ENCODE results near the gene SLC6A20. TPM values are rescaled to one million over a fixed set of nuclear protein-coding genes. Genes with fewer than 3 reads are reported as not detected.

SLC6A20 gene
- total and polyA plus RNA-seq, 2 experiments from 2014 or later = 0.05 to 0.14 TPM

DNA sequence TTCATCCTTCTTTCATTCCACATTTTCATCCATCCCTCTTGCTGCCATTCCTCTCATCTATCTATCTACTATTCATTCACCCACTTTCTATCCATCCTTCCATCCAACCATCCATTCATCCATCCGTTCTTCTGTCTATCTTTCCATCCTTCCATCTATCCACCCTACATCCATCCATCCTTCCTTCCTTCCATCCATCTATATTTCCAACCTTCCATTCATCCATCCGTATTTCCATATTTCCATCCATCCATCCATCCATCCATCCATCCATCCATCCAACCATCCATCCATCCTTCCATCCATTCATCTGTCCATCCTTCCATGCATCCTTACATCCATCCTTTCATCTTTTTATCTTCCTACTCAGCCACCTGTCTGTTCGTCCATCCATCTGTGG, 14.0 kb downstream of the SLC6A20 start:
- H3F3A ChIP-seq (replicated peaks; ENCODE audit: low read depth) = no peaks in the 10 kb centered on the region
- H3K79me2 ChIP-seq (replicated peaks; ENCODE audit: insufficient read depth) = no peaks in the 10 kb centered on the region
- H3K4me1 ChIP-seq (ENCODE audit: insufficient read depth) = no peaks in the 10 kb centered on the region; the same call in 1 of the 2 replicates
- H3K27me3 Mint-ChIP-seq (ENCODE audit: insufficient read depth, low read depth, poor library complexity) = no peaks in the 10 kb centered on the region
- no peaks in the 10 kb centered on the region for H4K20me1 ChIP-seq (replicated peaks; ENCODE audit: insufficient read depth)
- H3K4me3 Mint-ChIP-seq = no peak overlapping the region
- TF ChIP-seq REST (IDR thresholded peaks at IDR 0.05; ENCODE audit: unreplicated experiment) (no peak), NANOG (IDR thresholded peaks at IDR 0.05; ENCODE audit: borderline replicate concordance) (no peak)
- no peak overlapping the region for H3K4me2 ChIP-seq
- no peak overlapping the region for H2AFZ ChIP-seq
- no peak for ATAC-seq
- no peak for DNase-seq (ENCODE audit: low spot score)
- H3K4me1 Mint-ChIP-seq = peaks cover 12% of the 10 kb centered on the region
- 0 out of 2 replicates have a peak, but pooled peaks cover 12% of the 10 kb centered on the region for H3K9me2 ChIP-seq (ENCODE audit: insufficient read depth)
- no peaks in the 10 kb centered on the region; the same call in 2 of the 3 replicates for H3K36me3 Mint-ChIP-seq (ENCODE audit: low read depth)
- no peaks in the 10 kb centered on the region for H3K36me3 ChIP-seq (ENCODE audit: insufficient read depth)
- no peak overlapping the region for H3K4me3 ChIP-seq
- 0 out of 3 replicates have a peak, but pooled peaks cover 2% of the 10 kb centered on the region for H3K9me3 Mint-ChIP-seq
- H3K27ac Mint-ChIP-seq = no peak overlapping the region
- no peak overlapping the region for H3K27ac ChIP-seq (ENCODE audit: low read depth)
- no peaks in the 10 kb centered on the region for H3K27me3 ChIP-seq (ENCODE audit: insufficient read depth)

GRCh38 chr3:45781841-45782240, 14.5 kb downstream of the SLC6A20 start:
- H3K27ac Mint-ChIP-seq = no peak overlapping the region
- no peak for ATAC-seq
- H3K27me3 ChIP-seq (ENCODE audit: insufficient read depth) = no peaks in the 10 kb centered on the region
- H3K27me3 Mint-ChIP-seq (ENCODE audit: insufficient read depth, low read depth, poor library complexity) = no peaks in the 10 kb centered on the region
- H3K36me3 Mint-ChIP-seq (ENCODE audit: low read depth) = no peaks in the 10 kb centered on the region; the same call in 2 of the 3 replicates
- no peaks in the 10 kb centered on the region; the same call in 1 of the 2 replicates for H3K4me1 ChIP-seq (ENCODE audit: insufficient read depth)
- no peak overlapping the region for H3K4me3 Mint-ChIP-seq
- peaks cover 12% of the 10 kb centered on the region for H3K4me1 Mint-ChIP-seq
- no peak overlapping the region for H2AFZ ChIP-seq
- 0 out of 2 replicates have a peak, but pooled peaks cover 12% of the 10 kb centered on the region for H3K9me2 ChIP-seq (ENCODE audit: insufficient read depth)
- no peak overlapping the region for H3K4me3 ChIP-seq
- 0 out of 3 replicates have a peak, but pooled peaks cover 2% of the 10 kb centered on the region for H3K9me3 Mint-ChIP-seq
- no peak for DNase-seq (ENCODE audit: low spot score)
- no peak overlapping the region for H3K27ac ChIP-seq (ENCODE audit: low read depth)
- H3K36me3 ChIP-seq (ENCODE audit: insufficient read depth) = no peaks in the 10 kb centered on the region
- H3K79me2 ChIP-seq (replicated peaks; ENCODE audit: insufficient read depth) = no peaks in the 10 kb centered on the region
- no peaks in the 10 kb centered on the region for H3F3A ChIP-seq (replicated peaks; ENCODE audit: low read depth)
- H3K4me2 ChIP-seq = no peak overlapping the region
- no peaks in the 10 kb centered on the region for H4K20me1 ChIP-seq (replicated peaks; ENCODE audit: insufficient read depth)
- TF ChIP-seq REST (IDR thresholded peaks at IDR 0.05; ENCODE audit: unreplicated experiment) = no peak
- TF ChIP-seq, protein P1, sequence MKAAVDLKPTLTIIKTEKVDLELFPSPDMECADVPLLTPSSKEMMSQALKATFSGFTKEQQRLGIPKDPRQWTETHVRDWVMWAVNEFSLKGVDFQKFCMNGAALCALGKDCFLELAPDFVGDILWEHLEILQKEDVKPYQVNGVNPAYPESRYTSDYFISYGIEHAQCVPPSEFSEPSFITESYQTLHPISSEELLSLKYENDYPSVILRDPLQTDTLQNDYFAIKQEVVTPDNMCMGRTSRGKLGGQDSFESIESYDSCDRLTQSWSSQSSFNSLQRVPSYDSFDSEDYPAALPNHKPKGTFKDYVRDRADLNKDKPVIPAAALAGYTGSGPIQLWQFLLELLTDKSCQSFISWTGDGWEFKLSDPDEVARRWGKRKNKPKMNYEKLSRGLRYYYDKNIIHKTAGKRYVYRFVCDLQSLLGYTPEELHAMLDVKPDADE (IDR thresholded peaks at IDR 0.05) = no peak
- TF ChIP-seq POLR2AphosphoS5 (IDR thresholded peaks at IDR 0.05; ENCODE audit: low read depth) = no peak
- no peak for TF ChIP-seq NANOG (IDR thresholded peaks at IDR 0.05; ENCODE audit: borderline replicate concordance)
- TF ChIP-seq JUNB (IDR thresholded peaks at IDR 0.05; ENCODE audit: unreplicated experiment) = no peak
- no peak for TF ChIP-seq EZH2phosphoT487 (IDR thresholded peaks at IDR 0.05; ENCODE audit: unreplicated experiment)
- no peak for TF ChIP-seq CREB1 (CRISPR knock-in tag; IDR thresholded peaks at IDR 0.05; ENCODE audit: low read depth)
- TF ChIP-seq ZNF331 (CRISPR knock-in tag; IDR thresholded peaks at IDR 0.05; ENCODE audit: low read depth) = no peak
- no peak for TF ChIP-seq EZH2 (IDR thresholded peaks at IDR 0.05; ENCODE audit: low read depth, unreplicated experiment)
- no peak for TF ChIP-seq ZNF114 (CRISPR knock-in tag; IDR thresholded peaks at IDR 0.05)
